Ishikawa (cell line): ENCODE data around the gene CTNNB1.

Experiments
- CEBPB ChIP-seq: IDR thresholded peaks from 2 replicates; pipeline ENCODE4 v1.6.1; 2012
- CREB1 ChIP-seq: IDR thresholded peaks from 2 replicates; pipeline ENCODE4 v1.6.1; 2012; ENCODE audit warnings: low read depth
- EGR1 ChIP-seq: IDR thresholded peaks from 2 replicates; pipeline ENCODE4 v1.6.1; 2012
- EP300 ChIP-seq: IDR thresholded peaks from 2 replicates; pipeline ENCODE4 v1.6.1; 2012; ENCODE audit warnings: borderline replicate concordance
- FOXM1 ChIP-seq: IDR thresholded peaks from 2 replicates; pipeline ENCODE4 v1.6.1; 2012; ENCODE audit warnings: low read depth, borderline replicate concordance
- MAX ChIP-seq: IDR thresholded peaks from 2 replicates; pipeline ENCODE4 v1.6.1; 2012
- NFIC ChIP-seq: IDR thresholded peaks from 2 replicates; pipeline ENCODE4 v1.6.1; 2012
- RAD21 ChIP-seq: IDR thresholded peaks from 2 replicates; pipeline ENCODE4 v1.6.1; 2012; ENCODE audit warnings: low read depth
- TAF1 ChIP-seq: IDR thresholded peaks from 2 replicates; pipeline ENCODE4 v1.6.1; 2012; ENCODE audit warnings: low read depth, mild to moderate bottlenecking
- TCF12 ChIP-seq: IDR thresholded peaks from 2 replicates; pipeline ENCODE4 v1.6.1; 2012; ENCODE audit warnings: low read depth
- TEAD4 ChIP-seq: IDR thresholded peaks from 2 replicates; pipeline ENCODE4 v1.6.1; 2012
- USF1 ChIP-seq: IDR thresholded peaks from 2 replicates; pipeline ENCODE4 v1.6.1; 2012
- YY1 ChIP-seq: IDR thresholded peaks from 2 replicates; pipeline ENCODE4 v1.6.1; 2012; ENCODE audit warnings: low read depth
- ZBTB7A ChIP-seq: IDR thresholded peaks from 2 replicates; pipeline ENCODE4 v1.6.1; 2012; ENCODE audit warnings: low read depth
- TF ChIP-seq, protein P1 (sequence below): IDR thresholded peaks from 2 replicates; pipeline ENCODE4 v1.6.1; 2012; ENCODE audit warnings: low read depth, mild to moderate bottlenecking

CTNNB1 gene

GRCh38 chr3:41167722-41168497 is 31.4 kb upstream of the CTNNB1 start:
- TF ChIP-seq CEBPB = no peak
- TF ChIP-seq TCF12 = no peak
- TF ChIP-seq CREB1 = no peak
- TF ChIP-seq NFIC = no peak
- no peak for TF ChIP-seq TAF1
- TF ChIP-seq RAD21 = no peak
- TF ChIP-seq USF1 = no peak
- TF ChIP-seq, protein P1, sequence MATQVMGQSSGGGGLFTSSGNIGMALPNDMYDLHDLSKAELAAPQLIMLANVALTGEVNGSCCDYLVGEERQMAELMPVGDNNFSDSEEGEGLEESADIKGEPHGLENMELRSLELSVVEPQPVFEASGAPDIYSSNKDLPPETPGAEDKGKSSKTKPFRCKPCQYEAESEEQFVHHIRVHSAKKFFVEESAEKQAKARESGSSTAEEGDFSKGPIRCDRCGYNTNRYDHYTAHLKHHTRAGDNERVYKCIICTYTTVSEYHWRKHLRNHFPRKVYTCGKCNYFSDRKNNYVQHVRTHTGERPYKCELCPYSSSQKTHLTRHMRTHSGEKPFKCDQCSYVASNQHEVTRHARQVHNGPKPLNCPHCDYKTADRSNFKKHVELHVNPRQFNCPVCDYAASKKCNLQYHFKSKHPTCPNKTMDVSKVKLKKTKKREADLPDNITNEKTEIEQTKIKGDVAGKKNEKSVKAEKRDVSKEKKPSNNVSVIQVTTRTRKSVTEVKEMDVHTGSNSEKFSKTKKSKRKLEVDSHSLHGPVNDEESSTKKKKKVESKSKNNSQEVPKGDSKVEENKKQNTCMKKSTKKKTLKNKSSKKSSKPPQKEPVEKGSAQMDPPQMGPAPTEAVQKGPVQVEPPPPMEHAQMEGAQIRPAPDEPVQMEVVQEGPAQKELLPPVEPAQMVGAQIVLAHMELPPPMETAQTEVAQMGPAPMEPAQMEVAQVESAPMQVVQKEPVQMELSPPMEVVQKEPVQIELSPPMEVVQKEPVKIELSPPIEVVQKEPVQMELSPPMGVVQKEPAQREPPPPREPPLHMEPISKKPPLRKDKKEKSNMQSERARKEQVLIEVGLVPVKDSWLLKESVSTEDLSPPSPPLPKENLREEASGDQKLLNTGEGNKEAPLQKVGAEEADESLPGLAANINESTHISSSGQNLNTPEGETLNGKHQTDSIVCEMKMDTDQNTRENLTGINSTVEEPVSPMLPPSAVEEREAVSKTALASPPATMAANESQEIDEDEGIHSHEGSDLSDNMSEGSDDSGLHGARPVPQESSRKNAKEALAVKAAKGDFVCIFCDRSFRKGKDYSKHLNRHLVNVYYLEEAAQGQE = no peak
- TF ChIP-seq MAX = no peak

- TF ChIP-seq, protein P1 = no peak
- TF ChIP-seq RAD21 (no peak), CEBPB (no peak), NFIC (no peak), USF1 (no peak), YY1 (no peak), TEAD4 (no peak), EGR1 (no peak), EP300 (no peak), TCF12 (no peak), CREB1 (no peak), MAX (no peak), FOXM1 (no peak), ZBTB7A (no peak), TAF1 (no peak)
These were observed 30.3 kb upstream of the CTNNB1 start for GRCh38 chr3:41169023-41169422.

DNA sequence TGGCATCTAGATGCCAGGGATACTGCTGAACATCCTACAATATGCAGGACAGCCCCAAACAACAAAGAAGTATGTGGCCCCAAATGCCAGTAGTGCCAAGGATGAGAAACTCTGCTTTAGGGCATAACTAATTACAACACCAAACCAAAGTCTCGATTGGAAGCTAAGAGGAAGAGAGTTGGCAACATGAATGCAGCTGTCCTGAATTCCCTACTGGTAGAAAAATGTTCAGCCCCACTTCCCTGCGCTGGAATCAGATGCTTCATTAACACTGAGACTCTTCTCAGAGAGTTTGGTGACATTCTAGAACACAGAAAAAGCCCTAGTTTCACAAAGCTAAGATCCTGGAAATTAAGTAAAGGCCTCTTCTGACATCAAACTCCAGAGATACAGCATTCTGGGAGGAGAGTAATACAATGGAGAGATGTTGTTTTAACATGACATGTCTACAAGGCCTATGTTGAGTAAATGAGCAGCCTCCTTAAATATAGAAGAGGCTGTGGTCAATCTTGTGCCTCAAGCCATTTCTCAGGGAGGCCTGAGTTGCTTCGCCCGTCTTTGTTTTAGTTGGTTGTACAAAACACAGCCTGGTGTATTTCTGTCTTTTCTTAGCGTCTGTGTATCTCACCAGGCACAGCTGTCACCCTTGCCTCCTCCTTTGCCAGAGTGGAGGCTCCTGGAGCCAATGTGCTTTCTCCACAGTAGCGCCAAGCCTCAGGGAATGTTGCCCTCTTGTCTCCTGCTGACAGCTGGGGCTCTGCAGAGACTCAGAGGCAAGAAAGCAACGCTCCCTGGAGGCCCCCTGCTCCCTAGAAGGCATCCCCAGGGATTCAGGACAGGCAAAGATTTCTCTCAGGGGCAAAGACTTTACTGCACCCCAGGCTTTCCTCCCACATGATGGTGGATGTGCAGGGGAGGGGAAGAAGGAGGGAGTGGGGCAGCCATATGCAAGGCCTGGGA is 25.1 kb upstream of the CTNNB1 start:
- TF ChIP-seq, protein P1 = no peak
- TF ChIP-seq EP300 (no peak), TCF12 (no peak), USF1 (no peak), TAF1 (no peak), NFIC (no peak), TEAD4 (no peak), RAD21 (no peak), EGR1 (no peak), CREB1 (no peak), CEBPB (no peak), ZBTB7A (no peak), FOXM1 (no peak)
